GM19238 (cell line): ENCODE measurements around the gene SLC41A2.
"Not testable (repeated sequence)": the region's sequence is repeated elsewhere in the genome, so short reads cannot be mapped to it uniquely, and the experiment has no call there.

ENCODE experiments used
- DNase-seq: peaks from one replicate; pipeline ENCODE4 v3.0.0; 2011; ENCODE audit warnings: low spot score; ENCODE audit not compliant: insufficient read length

Gene SLC41A2

DNA sequence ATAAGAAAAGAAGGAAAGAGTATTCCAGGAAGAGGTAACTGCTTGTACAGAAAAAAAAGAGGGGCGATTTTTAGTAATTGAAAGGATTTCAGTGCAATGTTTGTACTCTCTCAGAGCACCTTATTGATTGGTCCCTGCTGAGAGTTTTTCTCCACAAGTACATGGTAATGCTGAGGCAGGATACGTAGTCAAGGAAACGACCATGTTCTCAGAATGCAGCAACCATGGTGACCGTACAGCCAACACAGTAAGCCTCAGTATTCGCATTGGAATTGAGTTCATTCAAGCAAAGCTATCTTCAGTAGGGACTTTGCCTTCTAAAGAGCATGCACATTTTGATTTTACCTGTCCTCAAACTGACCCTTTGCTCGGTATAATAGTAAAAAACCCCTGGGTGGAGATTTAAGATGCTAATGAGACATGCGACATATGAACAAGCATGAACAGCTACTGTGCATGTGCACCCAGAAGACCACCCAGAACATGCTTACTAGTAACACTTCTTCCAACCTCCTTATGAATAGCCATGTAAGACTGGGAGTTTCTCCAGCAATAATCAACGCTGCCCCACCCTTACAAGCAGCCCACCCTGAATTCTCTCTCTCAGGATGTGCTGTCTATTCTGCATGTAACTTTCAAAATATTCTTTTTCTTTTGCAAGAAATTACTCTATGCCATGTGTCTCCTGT, 6.2 kb upstream of the SLC41A2 start:
- DNase-seq, result no peak

DNA sequence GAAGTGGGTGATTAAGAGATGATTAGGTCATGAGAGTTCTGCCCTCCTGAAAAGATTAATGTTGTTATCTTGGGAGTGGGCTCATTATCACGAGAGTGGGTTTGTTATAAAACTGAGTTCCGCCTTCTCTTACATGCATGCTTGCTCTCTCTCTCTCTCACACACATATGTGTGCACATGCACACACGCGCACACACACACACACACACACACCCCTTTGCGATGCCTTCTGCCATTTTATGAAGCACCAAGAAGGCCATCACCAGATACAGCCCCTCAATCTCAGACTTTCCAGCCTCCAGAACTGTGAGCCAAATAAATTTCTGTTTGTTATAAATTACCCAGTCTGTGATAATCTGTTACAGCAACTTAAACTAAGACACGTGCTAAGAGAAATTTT, 5.7 kb upstream of the SLC41A2 start:
- DNase-seq, result no peak

DNA sequence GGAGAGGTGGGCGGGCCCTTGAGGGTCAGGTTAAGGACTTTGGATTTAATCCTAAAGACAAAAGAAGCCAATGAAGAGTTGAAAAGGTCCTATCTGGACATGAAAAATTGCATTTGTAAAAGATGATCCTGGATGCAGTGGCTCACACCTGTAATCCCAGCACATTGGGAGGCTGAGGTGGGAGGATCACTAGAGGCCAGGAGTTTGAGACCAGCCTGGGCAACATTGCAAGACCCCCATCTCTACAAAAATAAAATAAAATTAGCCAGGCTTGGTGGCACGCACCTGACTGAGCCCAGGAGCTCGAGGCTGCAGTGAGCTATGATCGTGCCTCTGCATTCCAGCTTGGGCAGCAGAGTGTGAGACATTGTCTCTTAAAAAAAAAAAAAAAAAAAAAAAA, 2.4 kb upstream of the SLC41A2 start:
- DNase-seq, result no peak

GRCh38 chr12:104959335-104959841, 1.3 kb upstream of the SLC41A2 start:
- no peak for DNase-seq

DNA sequence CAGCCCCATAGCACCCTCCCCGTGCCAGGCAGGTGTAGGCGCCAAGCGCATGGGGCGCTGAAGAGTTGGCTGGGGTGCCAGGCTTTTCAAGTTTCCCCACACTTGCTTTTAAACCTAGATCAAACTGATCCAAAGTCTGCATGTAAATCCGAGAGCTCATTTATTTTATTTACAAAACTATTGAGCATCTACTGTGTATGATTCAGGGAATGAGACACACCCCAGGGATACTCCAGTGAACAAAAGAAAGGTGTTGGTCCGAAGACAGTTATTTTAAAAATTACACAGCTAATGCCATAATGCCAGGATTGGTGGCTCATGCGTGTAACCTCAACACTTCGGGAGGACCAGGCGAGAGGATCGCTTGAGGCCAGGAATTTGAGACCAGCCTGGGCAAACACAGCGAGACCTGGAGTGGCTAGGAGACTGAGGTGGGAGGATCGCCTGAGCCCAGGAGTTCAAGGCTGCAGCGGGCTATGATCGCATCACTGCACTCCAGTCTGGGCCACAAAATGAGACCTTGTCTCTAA, 780 bp upstream of the SLC41A2 start:
- no peak for DNase-seq

DNA sequence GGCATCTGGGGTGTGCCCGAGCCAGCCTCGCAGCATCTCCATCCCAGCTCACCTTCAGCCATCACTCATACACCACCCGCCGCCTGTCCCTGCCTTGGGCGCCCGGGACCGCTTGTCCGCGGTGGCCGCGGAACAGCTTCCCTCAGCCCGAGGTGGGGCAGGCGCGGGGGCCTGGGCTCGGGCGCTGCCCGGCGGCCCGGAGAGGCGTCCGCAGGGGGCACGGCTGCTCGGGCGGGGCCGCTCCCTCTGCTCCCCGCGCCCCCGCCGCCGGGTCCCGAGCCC, 430 bp downstream of the SLC41A2 start:
- DNase-seq, result peak; percentile 29

DNA sequence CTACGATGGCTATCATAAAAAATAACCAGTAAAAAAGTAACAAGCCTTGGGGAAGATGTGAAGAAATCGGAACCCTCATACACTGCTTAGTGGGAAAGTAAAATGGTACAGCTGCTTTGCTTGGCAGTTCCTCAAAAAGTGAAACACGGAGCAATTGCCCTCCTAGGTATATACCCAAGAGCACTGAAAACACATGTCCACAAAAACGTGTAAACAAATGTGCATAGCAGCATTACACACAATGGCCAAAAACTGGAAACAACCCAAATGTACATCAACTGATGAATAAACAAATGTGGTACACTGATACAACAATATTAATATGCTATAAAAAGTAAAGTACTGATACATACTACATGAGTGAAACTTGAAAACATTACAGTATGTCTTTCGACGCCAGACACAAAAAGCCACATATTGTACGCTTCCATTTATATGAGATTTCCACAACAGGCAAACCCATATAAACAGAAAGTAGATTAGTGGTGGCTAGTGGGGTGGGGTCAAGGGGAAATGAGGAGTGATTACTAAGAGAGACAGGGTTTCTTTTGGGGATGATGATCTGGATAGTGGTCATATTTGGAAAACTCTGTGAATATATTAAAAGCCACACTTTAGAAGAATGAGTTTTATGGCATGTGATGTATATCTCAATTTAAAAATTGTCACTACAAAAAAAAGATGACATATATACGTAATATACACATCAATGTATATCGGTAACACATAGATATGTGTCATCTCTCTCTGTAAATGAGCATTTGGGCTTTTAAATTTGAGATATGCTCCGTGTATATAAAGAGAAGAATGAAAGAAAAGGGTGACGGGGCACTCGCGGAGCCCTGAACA, 996 bp downstream of the SLC41A2 start:
- DNase-seq, result no peak

- DNase-seq, result no peak
Observed at GRCh38 chr12:104955703-104956102, 2.4 kb downstream of the SLC41A2 start.

DNA sequence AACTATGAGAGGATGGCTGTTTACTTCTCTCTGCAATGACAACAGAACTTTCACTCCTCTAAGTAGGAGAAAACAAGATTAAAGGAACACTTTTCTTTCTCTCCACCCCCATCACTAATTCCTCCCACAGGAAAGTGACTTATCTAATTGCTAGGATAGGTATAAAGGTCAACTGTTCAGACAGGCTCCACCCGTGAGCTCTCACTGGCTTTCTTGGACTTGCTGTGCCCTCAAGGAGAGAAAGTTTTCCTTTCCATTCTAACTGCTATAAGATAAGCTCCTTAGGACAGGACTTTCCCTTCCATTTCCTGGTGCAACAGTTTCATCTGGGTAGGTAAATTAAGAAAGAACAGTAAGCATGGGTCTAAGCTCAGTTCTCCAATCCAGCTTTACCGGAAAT, 4.8 kb downstream of the SLC41A2 start:
- DNase-seq, result no peak

- no peak for DNase-seq
Observed at GRCh38 chr12:104952816-104953215, 5.3 kb downstream of the SLC41A2 start.

DNA sequence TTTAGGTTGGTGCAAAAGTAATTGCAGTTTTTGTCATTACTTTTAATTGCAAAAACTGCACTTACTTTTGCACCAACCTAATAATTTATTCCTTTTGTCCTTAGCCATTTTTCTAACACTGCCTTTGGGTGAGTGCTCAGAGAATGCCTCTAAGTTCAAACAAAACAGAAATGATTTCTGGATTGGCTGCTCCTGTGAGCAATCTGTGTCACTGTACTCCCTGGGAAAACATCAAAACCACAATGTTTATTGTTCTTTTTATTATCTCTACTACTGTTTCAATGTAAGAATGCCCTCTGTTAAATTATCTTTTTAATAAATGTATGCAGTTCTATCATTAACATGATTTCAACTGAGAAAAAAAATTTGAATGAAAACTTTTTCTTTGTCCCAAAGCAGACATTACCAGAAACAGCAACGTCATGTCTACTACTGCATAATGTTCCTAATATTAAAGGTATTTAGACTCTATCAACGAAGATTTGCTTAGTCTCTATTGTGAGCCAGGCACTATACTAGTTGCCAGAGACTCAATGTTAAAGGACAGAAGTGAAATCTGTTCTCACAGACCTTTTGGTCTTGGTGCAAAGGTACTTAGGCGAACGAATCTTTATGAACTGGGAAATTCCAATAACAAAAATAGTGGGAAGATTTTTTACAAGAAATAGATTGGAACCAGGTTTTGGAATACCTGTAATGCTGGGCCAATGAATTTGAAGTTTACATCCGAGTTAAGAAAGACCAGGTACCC, 6.2 kb downstream of the SLC41A2 start:
- DNase-seq, result no peak

GRCh38 chr12:104948716-104949115, 9.4 kb downstream of the SLC41A2 start:
- not testable (repeated sequence) for DNase-seq

DNA sequence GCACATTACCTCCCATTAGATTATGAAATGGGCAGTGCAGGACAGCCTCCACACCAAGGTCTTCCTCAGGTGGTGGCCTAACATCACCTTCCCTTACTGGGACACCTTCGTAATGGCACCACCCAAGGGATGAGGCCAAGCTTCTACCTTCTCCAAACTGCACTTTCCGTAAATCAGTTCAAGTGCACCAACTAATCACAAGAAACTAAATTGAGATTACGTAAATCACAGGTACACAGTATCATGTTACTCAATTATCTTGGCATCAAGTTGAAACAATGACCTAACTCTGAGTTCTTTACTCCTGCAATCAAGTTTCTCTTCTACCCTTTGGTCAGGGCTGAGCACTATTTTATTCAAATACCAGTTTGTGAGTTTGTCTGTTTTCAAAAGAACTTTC, 13.8 kb downstream of the SLC41A2 start:
- DNase-seq, result no peak

- DNase-seq, result not testable (repeated sequence)
Observed at GRCh38 chr12:104943401-104943800, 14.7 kb downstream of the SLC41A2 start.

- DNase-seq, result no peak
Observed at GRCh38 chr12:104942075-104942474, 16.0 kb downstream of the SLC41A2 start.

DNA sequence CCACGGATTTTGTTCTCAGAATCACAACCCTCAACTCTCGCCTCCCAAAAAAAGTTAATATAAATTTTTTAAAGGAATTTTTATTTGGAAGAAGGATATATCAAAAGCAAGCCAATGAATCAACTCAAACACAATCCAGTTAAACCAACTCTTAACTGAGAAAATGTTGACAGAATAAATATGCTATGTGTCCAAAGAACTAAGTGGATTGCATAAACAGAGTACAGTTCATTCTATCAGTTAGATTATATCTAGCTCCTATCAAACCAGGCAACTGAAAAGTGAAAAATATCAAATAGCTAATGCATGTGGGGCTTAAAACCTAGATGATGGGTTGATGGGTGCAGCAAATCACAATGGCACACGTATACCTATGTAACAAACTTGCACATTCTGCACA, 16.6 kb downstream of the SLC41A2 start:
- no peak for DNase-seq

DNA sequence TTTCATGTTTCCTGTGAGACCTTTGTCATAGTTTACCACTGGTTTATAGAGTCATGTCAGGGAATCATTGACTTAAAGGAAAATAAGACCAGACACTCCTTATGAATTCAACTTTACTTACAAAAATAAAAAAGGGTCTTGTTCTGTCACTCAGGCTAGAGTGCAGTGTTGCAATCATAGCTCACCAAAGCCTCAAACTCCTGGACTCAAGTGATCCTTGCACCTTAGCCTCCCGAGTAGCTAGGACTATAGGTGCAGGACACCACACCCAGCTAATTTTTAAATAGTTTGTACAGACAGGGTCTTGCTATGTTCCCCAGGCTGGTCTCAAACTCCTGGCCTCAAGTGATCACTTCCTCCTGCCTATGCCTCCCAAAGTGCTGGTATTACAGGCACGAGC, 19.0 kb downstream of the SLC41A2 start:
- DNase-seq, result no peak

DNA sequence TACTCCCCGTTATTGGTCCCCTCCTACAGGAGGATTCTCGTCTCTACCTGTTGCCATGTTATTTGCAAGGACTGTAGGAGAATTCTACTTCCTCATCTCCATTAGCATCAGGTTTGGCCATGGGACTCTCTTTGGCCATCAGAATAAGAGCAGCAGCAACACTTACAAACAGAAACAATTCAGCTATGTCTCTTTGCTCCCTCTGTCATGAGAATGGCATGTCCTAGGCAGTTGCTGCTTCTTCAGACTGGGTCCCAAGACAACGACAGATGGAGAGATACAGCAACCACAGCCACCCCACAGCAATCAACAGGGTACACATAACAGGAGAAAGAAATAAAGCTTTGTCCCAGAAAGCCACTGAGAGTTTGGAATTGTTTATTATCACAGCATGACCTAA, 19.7 kb downstream of the SLC41A2 start:
- no peak for DNase-seq

DNA sequence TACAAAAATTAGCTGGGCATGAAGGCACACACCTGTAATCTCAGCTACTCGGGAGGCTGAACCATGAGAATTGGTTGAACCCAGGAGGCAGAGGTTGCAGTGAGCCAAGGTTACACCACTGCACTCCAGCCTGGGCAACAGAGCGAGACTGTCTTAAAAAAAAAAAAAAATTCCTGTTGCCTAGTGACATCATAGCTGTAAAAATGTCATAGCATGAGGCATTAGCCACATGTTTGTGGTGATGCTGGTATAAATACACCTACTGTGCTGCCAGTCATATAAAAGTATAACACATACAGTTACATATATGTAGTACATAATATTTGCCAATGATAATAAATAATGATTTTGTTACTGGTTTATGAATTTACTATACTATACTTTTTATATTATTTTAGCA, 22.2 kb downstream of the SLC41A2 start:
- no peak for DNase-seq

GRCh38 chr12:104933778-104934177, 24.3 kb downstream of the SLC41A2 start:
- DNase-seq, result no peak

GRCh38 chr12:104933128-104933527, 25.0 kb downstream of the SLC41A2 start:
- DNase-seq, result no peak
